Activated gamma-delta T cell (primary cell): ENCODE measurements around the gene OSBPL3.
A peak's percentile ranks its signal among the peaks of the same experiment; 100 is the strongest.

ENCODE experiments used
- DNase-seq: peaks from one replicate; lab custom pipeline; 2025; lab: John Stamatoyannopoulos, UW

The OSBPL3 gene

GRCh38 chr7:24955313-24955712 is 24.7 kb downstream of the OSBPL3 start:
- no peak for DNase-seq

DNA sequence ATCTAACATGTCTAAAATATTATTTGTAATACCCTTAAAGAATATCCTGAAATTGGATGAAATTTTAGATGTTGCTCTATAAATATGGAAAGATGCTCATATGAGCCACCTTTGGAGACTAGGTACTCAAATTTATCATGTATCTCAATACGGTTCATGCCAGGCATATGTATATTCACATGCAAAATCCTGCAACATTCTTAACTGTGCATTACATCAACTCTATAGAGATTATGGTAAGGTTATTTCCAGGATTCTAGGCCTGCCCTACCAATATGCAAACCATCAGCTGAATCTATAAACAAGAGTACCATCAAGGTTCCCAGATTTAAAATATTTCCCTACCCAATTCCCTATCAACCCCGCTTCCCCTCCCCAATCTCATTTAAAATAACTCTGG is 27.5 kb downstream of the OSBPL3 start:
- no peak for DNase-seq

DNA sequence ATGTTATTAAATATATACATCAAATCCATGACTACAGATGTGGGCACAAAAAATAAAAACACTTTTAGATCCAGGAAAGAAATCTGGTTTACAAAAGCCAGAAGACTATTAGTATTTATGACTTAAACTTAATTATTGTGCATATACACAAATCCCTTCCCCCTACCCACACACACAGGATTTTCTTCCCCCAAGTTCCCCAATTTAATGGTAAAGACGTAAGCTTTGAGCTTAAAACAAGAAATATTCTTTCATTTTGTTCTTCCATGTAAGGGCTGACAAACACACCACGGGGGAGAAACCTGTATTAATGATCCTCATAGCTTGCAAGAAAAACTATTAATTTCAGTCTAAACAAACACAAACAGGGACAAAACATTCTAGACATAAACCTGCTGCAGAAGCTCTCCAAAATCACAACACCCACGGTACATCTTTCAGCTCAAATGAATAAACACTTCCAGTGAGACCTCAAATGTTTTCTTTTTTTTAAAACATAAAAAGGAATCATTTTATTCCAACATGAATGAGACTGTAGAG is 28.5 kb downstream of the OSBPL3 start:
- DNase-seq, result no peak

- DNase-seq, result no peak
Observed at GRCh38 chr7:24949884-24950283, 30.1 kb downstream of the OSBPL3 start.

GRCh38 chr7:24948739-24949138 is 31.2 kb downstream of the OSBPL3 start:
- DNase-seq, result no peak

DNA sequence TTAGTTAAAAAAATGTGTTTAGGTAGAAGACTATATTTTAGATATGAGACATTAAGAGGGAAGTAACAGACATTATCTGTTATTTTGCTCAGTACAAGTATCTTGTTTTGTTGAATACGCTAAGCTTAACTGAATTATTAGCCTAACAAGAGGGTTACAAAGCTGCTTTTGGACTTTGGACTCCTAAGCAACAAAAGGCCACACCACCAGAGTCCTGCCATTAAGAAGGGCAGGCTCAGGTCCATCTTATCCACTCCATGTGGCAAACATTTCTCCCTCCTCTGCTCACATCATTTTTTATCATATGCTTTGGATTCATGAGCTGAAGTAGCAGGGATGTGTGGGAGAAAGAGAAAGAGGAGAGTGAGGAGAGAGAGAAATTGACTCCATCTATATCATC is 33.5 kb downstream of the OSBPL3 start:
- DNase-seq, result no peak

- no peak for DNase-seq
Observed at GRCh38 chr7:24945899-24946298, 34.1 kb downstream of the OSBPL3 start.

GRCh38 chr7:24943096-24943948 is 36.7 kb downstream of the OSBPL3 start:
- no peak for DNase-seq

DNA sequence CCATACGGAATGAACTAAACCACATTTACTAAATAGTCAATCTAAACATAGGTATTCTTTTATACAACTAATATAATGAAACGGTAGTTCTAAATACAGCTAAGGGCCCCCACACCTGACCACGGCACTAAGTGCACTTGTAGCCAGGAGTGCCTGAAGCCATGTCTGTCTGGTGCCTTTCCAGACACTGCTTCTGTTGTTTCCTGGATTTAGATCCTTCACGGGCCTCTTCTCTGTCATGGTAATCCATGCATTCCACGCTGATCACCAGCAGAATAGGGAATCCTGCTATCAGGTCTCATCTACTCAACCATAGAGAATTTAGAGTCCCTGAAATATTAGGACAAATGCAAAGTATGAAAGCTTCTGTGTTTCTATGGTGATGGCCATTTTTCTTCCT is 37.8 kb downstream of the OSBPL3 start:
- no peak for DNase-seq

DNA sequence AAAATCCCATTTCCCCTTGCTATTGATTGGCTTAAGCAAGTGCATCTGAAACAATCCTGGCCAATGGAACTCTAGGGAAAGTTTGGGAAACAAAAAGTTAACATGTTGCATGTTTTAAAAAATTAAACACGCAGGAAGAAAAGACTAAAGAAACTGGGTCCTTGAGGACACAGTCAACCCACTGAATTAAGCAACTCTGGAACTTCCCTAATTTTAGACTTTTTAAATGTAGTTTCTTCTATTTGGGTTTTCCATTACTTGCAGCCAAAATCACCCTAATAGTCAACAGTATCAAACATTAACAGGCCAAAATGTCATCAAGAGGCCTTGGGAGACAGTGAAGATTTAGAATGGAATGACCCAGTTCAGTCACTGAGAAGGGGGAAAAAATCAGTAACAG is 40.6 kb downstream of the OSBPL3 start:
- no peak for DNase-seq

DNA sequence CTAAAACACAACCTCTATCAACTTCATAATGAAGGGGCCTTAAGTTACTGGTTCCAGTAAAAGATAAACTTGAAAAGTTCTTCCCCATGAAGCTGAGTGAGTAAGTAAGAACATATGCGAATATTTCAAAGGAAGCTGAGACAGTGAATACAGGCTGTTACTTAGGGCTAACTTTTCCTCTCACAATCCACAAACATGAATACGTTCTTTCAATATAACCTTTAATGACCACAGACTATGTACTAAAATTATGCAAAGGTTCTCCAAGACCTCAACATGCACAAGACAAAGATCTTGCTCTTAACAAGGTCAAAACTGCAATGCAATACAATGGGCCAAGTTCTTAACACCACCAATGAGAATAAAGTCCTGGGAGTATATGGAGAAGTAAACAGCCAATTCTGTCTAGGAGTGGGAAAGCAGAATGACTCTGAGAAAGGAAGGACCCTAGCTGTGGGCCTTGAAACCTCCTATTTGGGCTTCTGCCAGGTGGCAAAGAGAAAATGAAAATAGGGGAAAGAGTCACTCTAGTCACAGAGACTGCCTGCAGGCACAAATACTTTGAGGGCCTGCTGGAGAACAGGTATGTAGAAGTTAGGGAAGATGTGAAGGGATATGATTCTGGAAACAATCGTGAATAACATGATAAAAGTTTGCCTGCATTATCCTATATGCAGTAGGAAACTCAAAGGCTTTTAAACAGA is 43.7 kb downstream of the OSBPL3 start:
- DNase-seq, result no peak

DNA sequence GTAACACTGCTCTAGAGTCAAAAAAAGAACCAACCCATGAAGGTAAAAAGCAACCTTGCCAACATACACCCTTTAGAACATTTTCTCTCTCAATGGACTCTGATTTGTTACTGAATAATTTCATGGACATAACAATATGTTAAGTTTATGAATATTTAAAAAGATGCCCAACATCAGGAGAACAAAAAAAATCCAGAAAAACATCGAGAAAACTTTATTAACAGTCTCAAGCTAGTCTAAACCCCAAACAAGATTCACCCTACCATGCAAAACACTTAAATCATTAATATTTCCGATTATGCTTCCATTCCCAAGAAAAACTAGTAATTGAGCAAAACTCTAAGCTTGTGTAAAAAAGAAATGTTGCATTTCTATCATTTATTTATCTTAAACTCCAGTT is 46.7 kb downstream of the OSBPL3 start:
- DNase-seq, result no peak

DNA sequence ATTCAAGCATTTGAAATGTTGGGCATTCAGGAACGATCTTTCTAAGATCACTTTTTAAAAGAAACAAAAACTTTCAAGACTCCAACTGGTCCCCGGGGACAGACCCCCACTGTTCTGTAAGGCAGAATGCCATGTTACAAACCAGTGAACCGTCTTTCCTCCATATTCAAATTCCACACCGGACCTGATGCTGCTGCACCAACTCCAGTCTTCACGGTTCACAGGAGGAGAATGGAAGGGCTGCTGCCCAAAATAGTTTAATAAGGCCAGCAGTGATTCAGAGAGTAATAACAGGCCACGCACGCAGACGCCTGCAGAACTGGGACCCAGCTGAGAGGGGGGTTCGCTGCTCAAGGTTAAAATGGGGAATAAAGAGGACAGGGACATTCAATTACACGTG is 47.2 kb downstream of the OSBPL3 start:
- no peak for DNase-seq

- no peak for DNase-seq
Observed at GRCh38 chr7:24932389-24932788, 47.6 kb downstream of the OSBPL3 start.

GRCh38 chr7:24931844-24932243 is 48.1 kb downstream of the OSBPL3 start:
- DNase-seq, result no peak

DNA sequence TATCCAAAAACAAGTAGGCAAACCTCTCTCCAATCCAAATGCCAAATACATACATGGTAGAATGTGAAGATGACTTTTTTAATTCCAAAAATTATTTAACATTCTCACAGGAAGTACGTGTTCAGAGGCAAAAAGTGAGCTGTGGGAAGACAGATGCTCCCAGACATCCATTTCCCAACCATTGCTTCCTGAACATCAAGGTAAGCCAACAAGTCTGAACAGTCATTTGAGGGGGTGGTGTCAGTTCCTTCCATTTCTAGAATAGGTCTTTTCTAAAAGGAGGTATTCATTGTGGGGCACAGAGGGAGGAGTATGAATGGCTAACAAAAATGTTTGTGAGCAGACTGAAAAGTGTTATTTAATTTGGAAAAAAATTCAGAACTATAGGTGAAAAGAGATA is 49.1 kb downstream of the OSBPL3 start:
- no peak for DNase-seq

DNA sequence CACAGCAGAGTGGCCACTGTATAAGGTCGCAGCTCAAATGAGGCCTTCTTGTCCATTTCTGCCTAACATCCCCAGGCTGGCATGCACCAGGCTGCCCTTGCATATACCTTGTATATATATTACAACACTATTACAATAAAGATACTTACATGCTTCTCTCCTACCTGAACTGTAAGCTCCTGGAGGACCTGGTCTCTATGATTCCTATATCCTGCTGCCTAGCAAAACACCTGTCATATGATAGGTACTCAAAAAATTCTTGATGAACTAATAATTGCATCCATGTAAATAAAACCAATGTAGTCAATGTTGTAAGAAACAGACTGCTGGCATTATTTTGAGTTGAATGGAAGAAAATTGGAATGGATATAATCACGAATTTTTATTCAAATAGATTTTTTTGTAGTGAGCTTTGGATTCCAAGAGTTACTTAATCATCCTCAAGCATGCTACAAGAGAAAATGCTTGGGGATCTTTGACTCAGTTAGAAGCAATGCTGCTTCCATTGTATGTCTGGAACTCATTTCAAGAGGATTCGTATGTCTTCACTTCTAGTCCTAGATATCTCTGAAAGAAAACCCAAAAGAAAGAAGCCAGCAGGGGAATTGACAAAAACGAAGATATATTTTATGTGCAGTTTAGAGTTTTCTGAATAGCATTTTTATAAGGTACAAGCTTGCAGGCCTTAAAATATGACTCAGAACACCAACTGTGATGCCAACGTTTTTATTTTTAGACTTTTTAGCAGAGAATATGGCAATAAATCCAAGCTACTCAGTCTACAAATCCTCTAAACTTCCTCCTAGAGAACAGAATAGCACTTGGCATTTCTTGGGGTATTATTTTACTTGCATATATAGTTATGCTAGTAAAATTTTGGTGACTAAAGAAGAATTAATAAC is 53.1 kb downstream of the OSBPL3 start:
- no peak for DNase-seq

DNA sequence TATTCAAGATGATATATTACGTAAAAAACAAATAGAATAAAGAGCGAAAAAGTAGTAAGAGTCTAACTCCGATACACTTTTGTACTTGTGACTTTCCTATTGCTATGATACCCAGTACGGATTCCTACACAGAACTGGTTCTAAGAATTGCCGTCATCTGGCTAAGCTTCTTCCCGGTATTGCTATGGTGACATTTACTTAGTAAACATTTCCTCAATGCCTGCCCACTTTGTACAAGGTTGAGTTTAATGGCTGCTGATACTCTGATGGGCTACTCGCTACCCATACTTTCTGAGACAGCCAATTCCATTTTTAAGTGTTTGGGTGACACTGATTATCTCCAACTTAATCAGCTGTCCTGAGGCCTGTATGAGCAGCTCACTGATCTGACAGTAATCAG is 55.6 kb downstream of the OSBPL3 start:
- no peak for DNase-seq

- DNase-seq, result peak; percentile 16
Observed at GRCh38 chr7:24923172-24923865, 56.7 kb downstream of the OSBPL3 start.

DNA sequence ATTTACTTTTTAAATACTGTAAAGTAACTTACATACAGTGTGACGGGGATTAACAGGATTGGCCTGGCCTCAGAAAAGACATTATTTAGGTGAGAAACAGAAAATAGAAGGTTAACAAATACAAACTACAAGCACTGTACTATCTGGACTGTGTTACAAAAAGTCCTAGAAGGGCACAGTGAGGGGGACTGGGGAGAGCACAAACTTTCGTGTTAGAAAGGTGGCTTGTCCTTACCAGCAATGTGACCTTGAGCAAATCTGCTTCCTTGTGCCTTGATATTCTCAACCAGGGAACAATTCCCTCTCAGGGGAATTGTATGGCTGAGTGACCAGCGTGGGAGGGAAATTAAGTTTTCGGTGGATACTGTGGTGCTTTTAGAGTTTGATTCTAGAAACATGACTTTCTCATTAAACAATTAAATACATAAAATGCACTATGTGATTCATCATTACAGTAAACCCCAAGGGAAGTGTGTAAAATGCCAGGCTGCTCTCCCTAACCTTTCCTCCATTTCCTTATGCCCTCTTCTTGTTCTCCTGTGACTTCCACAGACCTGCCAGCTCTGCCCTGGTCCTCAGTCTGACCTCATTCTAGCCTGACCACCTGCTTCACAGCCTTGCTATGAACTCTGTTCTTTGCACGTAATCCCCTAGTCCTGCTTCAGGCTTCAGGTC is 57.7 kb downstream of the OSBPL3 start:
- no peak for DNase-seq

- DNase-seq, result no peak
Observed at GRCh38 chr7:24921362-24921679, 58.7 kb downstream of the OSBPL3 start.
